Stromal cell of bone marrow (primary cell): ENCODE results near the gene ADCY4.
A peak's percentile ranks its signal among the peaks of the same experiment; 100 is the strongest.

Source experiments
- DNase-seq: peaks from one replicate; pipeline ENCODE4 v3.0.0-alpha.2; 2012; ENCODE audit warnings: low read depth

Gene ADCY4

GRCh38 chr14:24274101-24274543 is 60.7 kb downstream of the ADCY4 start:
- no peak for DNase-seq

GRCh38 chr14:24273422-24273998 is 61.4 kb downstream of the ADCY4 start:
- no peak for DNase-seq

DNA sequence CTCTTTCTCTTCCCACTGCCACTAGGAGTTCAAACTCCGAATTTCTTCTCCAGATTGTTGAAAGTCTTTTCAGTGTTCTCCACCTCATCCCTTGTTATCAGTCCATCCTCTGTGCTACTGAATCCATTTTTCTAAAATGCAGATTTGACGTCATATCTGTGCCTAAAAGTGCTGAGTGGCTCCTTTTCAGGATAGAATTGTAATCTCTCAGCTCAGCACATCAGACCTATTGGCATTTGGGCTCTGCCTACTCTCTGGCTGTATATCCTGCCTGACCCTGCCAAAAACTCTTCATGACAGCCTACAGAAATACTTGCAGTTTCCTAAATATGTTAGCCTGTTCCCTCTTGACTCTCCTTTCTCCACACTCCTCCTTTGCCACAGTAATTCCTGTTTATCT is 62.4 kb downstream of the ADCY4 start:
- DNase-seq, result no peak

DNA sequence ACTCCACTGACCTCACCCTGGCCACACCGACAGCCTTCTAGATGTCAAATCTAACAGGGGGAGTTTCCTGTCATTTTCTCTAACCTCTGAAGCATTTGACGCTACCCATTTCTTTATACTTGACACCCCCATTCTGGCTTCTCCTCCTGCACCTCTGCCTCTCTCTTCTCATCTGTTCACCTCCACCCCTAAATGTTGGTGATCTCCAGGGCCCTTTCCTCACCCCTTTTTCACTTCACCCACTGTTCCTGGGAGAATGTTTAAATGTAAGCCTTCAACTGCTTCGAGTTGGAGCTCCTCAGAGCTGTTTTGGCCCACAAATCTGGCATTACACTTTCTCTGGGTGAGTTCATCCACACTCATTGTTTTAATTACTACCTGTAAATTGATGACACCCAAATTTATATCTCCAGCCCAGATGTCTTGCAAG is 63.0 kb downstream of the ADCY4 start:
- DNase-seq, result no peak

GRCh38 chr14:24271134-24271833 is 63.6 kb downstream of the ADCY4 start, which contains the start of gene RABGGTA:
RABGGTA (minus strand) TSS chr14:24271597; CDS start chr14:24271115, 482 bp downstream.
- peak; percentile 64 for DNase-seq

DNA sequence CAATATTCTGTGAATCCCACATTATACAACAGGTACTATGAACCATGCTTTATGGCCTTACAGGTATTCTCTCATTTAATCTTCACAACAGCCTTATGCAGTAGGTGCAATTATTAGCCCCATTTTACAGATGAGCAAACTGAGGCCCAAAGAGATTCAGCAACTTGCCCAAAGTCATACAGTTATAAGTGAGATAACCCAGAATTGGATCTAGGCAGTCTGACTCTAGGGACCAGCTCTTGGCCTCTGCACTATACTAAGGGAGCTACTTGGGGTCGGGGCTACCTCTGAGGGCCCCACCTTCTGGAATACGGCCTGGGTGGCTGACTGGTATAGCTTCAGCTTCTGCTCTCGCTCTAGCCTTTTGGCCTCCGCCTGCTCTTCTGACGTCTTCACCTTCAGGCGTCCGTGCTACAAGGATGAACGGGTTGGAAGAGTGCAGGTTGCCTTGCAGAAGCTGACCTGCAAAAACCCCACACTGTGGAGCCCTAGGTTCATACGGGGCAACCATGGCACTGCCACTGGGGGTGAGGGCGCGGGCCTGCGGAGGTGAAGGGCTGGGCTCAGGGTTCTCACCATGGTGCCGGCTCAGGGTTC is 64.2 kb downstream of the ADCY4 start:
- DNase-seq, result no peak

- DNase-seq, result no peak
Measured at GRCh38 chr14:24269910-24270536, 64.8 kb downstream of the ADCY4 start.

DNA sequence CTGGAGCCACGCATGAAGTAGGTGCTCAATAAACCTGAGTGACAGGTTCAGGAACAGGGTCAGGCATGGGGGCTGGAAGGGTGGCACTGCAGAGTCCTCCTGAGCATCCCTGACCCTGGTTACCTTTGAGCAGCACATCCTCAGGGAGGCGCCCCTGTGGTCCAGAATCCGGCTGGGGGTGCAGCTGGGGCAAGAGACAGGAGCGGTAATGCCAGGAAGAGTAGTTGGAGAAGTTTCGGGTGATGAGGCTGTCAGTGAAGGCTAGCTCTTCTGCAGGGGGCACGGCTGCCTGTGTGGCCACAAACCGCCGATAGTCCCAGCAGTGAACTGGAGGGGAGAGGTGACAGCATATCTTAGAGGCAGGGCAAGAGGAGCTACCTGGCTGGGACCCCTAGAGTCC is 65.5 kb downstream of the ADCY4 start:
- no peak for DNase-seq
